ENCODE measurements around the gene P2RY11.

GRCh38 chr19:10068205-10068604, 43.3 kb upstream of the P2RY11 start:
- TF ChIP-seq MAX (IDR thresholded peaks at IDR 0.05) (no peak), CHD4 (IDR thresholded peaks at IDR 0.05; ENCODE audit: borderline replicate concordance) (no peak), PHF8 (IDR thresholded peaks at IDR 0.05; ENCODE audit: borderline replicate concordance, low read depth) (no peak), CTCF (IDR thresholded peaks at IDR 0.05) (no peak), REST (IDR thresholded peaks at IDR 0.05) (no peak)
